ENCODE results near the gene PTPA.

Gene PTPA

GRCh38 chr9:129110740-129111527 lies at the start of gene PTPA, which contains the start of gene CRAT:
PTPA (plus strand) TSS chr9:129111415; CDS start chr9:129111601, 186 bp downstream.
CRAT (minus strand) TSS chr9:129110793; CDS start chr9:129110509, 284 bp downstream.
- peak; percentile 98 for DNase-seq

GRCh38 chr9:129063061-129063460 lies 48.2 kb upstream of the PTPA start:
- no peak for DNase-seq

- no peak for DNase-seq
Measured at GRCh38 chr9:129064499-129064908, 46.7 kb upstream of the PTPA start.

- no peak for DNase-seq
Measured at GRCh38 chr9:129068110-129068509, 43.1 kb upstream of the PTPA start.

DNA sequence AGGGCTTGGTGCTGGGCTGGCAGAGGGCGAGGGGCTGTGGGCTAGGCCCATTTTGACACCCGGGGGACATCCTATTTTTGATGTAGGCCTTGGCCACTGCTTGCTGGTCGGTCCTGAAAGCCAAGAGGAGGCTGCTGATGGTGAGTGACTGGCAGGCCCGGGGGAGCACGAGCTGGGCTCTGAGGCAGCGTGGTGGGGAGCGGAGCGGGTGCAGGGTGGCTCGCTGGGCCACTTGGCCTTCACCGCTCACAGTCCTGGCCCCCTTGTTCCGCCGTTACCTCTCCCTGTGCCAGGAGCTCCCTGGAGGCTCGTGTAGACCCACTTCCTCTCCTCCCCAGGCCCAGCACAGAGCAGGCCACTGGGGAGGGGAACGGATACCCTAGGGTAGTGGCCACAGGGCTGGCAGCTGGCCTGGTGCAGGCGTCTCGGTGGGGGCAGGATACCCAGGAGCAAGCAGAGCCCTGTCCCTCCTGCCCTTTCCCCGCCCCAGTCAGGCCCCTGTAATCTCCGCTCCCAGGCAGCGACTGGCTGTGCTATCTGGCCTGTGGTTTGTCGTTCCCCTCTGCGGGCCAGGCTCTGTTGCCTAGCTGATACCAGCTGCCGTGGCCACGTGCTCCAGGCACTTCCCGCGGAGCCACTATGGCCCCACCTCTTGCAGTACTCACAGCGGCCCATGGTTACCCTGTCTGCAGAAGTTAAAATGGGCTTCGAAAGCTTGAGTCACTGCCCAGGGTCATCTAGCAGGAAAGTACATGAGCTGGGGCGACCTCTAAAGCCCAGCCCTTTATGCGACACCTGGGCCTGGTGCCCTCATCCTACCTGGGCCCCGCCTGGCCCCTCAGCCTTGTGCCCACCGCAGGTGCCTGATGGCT lies 42.0 kb upstream of the PTPA start:
- DNase-seq = peak; percentile 65

- no peak for DNase-seq
Measured at GRCh38 chr9:129069862-129070641, 41.2 kb upstream of the PTPA start.

GRCh38 chr9:129070696-129071525 lies 40.3 kb upstream of the PTPA start:
- no peak for DNase-seq

DNA sequence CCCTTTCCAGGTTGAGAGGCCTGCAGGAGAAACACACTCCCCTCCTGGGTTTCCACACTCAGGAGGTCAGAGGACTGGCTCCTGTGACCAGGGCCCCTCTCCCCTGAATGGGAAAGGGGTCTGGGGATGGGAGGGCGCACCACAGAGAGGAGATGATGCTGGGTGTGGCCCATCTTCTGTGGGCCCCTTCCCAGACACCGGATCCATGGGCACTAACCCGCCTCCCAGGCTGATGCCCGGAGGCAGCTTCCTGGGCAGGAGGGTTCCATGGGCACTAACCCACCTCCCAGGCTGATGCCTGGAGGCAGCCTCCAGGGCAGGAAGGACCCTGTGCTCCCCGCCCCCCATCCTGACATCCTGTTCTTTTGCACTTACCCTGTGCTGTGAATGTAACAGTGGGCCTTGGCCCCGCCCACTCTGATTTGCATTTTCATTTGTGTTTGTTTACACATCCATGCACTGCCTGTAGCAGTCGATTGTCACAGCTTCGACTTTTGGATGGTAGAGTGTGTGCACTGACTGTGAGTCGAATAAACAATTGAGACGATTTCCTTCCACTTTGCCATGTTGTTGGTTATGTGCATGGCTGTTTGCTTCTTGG lies 39.6 kb upstream of the PTPA start:
- no peak for DNase-seq

DNA sequence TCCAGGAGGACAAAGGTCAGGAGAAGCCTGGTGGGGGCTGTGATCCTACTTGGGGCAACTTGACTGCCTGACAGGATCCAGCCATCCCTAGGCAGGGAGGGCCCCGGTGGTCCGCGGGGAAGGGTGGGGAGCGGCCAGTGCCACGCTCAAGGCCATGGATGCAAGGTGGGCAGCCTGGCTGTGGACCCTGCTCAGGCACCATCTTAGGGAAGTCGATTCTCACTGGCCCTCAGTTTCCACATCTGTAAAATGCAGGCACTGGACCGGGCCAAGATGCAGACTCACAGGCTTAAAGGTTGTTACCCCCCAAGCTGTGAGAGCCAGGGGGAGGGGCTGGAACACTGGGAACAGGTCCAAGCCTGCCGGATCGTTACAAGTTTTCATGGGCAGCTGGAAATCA lies 39.0 kb upstream of the PTPA start:
- DNase-seq = no peak

GRCh38 chr9:129073404-129073803 lies 37.8 kb upstream of the PTPA start:
- no peak for DNase-seq

DNA sequence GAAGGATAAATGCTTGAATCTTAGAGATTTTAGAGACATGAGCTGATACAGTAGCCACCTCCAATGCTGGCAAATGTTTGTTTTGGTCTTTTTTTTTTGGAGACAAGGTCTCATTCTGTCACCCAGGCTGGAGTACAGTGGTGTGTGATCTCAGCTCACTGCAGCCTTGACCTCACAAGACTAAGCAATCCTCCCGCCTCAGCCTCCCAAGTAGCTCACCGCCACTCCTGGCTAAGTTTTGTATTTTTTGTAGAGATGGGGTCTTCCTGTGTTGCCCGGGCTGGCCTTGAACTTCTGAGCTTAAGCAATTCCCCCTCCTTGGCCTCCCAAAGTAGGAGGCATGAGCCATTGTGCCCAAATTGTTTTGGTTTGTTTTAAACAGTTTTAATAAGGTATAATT lies 37.1 kb upstream of the PTPA start:
- DNase-seq = no peak

GRCh38 chr9:129075996-129076639 lies 35.1 kb upstream of the PTPA start:
- no peak for DNase-seq

DNA sequence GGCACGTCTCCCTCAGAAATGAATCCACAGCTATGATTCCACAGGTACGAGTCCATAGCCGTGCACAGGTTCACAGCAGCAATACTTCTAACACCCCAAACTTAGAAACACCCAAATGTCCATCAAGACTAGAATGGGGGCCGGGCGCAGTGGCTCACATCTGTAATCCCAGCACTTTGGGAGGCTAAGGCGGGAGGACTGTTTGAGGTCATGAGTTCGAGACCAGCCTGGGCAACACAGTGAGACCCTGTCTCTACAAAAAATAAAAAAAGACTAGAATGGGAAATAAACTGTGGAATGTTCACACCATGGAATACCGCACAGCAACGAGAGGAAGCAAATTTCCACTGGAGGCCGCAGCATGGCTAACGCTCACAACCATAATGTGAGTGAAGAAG lies 34.6 kb upstream of the PTPA start:
- no peak for DNase-seq

DNA sequence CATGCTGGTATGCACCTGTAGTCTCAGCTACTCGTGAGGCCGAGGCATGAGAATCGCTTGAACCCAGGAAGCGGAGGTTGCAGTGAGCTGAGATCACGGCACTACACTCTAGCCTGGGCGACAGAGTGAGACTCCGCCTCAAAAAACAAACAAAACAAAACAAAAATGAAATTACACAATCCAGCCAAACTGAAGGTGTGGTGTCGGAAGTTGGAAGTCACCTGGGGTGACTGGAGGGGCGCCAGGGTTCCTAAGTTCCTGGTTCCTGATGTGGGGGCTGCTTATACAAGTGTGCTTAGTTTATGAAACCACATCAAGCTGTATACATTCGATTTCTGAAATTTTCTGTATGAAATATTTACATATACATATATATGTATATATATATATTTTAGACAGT lies 34.0 kb upstream of the PTPA start:
- no peak for DNase-seq

- no peak for DNase-seq
Measured at GRCh38 chr9:129078691-129079503, 32.3 kb upstream of the PTPA start.

DNA sequence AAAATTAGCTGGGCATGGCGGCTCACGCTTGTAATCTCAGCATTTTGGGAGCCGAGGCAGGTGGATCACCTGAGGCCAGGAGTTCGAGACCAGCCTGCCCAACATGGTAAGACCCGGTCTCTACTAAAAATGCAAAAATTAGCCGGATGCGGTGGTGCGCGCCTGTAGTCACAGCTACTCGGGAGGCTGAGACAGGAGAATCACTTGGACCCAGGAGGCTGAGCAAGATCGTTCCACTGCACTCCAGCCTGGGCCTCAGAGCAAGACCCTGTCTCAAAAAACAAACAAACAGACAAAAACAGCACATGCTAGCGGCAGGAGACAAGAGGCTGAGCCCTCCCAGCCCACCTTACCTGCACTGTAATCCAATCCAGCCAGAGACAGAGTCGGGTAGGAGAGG lies 31.4 kb upstream of the PTPA start:
- no peak for DNase-seq

- DNase-seq = no peak
Measured at GRCh38 chr9:129080298-129080600, 31.0 kb upstream of the PTPA start.

DNA sequence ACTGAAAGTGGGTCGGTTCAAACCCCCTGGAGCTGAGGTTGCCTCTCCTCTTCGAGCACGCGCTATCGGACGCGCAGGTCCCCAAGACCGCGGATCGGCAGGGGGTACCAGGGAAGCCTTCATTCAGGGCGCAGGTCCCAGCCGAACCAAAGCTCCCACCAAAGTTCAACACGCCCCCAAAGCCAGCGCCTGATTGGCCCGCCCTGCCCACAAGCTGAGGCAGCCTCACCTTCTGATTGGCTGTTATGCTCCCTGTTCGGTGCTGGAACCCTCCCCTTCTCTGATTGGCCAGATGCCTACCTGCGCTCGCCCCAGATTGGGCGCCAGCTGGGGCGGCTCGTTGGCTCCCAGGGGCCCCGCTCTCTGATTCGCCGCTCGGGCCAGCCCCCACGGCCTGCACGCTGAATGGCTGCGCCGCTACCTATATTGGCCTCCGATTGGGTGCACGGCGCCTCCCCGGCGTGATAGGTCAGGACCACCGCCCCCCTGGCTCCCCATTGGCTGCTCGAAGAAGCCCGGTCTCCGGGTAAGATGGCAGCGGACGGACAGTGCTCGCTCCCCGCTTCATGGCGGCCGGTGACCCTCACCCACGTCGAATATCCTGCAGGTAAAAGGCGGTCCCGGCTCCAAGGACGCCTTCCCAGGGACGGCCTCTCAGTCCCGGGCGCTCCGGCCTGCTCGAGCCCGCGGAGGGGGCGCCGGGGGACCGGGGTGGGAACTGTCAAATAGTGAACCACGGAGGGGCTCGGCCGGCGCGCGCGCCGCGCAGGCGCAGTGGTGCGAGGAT lies 30.4 kb upstream of the PTPA start, which contains the start of gene DOLPP1:
TSS of gene DOLPP1 (plus strand) at position 511 of the 787 bp plus-strand sequence. CDS start at position 532, 21 bp downstream.
- DNase-seq = peak; percentile 98

GRCh38 chr9:129081388-129081904 lies 29.8 kb upstream of the PTPA start:
- no peak for DNase-seq

Measured in stimulated activated CD8-positive, alpha-beta memory T cell treated with anti-CD3 and anti-CD28 coated beads, Interleukin-4, amount 100 ng/mL, for 48 hours (primary cell).